HG03558 (cell line): ENCODE measurements around the gene PTGFRN.
"Not testable (repeated sequence)": the region's sequence is repeated elsewhere in the genome, so short reads cannot be mapped to it uniquely, and the experiment has no call there.

Source experiments
- ATAC-seq: cut with Tn5 transposase; IDR thresholded peaks from one replicate; pipeline ENCODE4 v1.9.1; 2021; ENCODE audit warnings: moderate number of reproducible peaks; ENCODE audit not compliant: unreplicated experiment; ENCODE audit errors: extremely low read depth

Gene PTGFRN

DNA sequence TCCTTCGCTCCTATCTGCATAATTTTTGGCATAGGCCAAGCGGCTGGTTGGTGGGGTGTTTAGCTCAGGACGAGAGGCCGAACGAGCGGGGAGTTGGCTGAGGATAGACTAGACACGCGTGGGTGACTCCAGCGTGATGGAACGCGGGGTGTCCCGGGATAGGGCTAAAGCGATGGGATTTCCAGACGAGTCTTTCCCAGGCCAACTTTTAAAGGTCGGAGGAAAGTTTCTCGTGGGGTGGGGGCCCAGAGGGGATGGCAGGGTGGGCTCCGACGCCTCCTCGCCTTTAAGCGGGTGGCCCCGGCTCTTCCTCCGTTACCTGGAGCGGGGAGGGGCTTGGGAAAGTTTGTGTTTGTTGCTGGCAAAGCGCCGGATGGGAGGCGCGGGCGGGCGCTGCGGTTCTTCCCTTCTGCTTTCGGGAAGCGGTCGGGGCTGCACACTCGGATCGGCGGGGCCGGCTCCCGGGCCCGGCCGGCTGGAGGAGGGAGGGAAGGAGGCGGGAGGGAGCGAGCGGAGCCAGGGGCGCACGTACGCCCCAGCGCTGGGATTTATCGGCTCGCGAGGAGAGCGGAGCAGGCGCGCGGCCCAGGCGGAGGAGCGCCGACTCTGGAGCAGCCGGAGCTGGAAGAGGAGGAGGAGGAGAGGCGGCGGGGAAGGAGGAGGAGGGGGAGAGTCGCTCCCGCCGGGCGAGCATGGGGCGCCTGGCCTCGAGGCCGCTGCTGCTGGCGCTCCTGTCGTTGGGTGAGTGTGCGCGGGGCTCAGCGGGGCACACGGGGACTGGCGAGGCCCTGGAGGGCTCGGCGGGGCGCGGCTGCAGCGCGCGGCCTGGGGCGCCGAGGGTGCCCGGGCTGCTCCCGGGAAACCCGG, at the start of gene PTGFRN:
Gene PTGFRN (plus strand): TSS at position 405 of the 867 bp plus-strand sequence. CDS start 288 bp downstream, at position 693.
- ATAC-seq: no peak

DNA sequence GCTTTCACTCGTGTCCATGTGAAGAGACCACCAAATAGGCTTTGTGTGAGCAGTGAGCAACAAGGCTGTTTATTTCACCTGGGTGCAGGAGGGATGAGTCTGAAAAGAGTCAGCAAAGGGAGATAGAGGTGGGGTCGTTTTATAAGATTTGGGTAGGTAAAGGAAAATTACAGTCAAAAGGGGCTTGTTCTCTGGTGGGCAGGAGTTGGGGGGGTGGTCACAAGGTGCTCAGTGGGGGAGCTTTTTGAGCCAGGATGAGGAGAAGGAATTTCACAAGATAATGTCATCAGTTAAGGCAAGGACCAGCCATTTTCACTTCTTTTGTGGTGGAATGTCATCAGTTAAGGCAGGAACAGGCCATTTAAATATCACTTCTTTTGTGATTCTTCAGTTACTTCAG, 49.5 kb upstream of the PTGFRN start:
- ATAC-seq: not testable (repeated sequence)

DNA sequence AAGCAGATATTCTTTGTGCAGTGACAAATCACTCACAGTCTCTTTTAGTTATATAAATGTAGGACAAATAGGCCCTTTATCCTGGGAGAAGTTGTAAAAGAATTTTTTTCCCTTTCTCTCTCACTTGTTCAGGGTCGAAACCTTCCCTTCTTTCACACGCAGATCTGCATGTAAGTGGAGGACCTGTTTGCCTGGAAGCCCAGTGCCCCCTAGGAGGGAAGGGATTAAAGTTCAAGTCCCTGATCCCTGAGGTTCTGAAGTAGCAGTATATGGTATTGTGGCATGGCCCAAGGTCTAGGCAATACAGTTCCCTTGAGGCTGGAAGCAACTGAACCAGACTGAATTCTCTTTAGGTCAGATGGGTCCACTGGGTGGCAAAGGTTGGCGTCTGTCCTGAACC, 48.6 kb upstream of the PTGFRN start:
- ATAC-seq: no peak

DNA sequence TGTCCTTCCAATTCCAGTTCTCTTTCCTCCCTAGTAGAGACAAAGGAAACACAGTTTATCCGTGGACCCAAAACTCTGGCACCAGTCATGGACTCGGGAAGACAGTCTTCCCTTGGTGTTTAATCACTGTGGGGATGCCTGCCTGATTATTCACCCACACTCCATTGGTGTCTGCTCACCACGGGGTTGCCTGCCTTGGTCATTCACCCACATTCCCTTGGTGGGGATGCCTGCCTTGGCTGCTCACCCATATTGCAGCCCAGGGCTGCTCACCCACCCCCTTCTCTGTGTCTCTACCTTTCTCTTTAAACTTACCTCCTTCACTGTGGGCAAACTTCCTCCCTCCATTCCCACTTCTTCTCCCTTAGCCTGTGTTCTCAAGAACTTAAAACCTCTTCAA, 46.7 kb upstream of the PTGFRN start:
- ATAC-seq: not testable (repeated sequence)

DNA sequence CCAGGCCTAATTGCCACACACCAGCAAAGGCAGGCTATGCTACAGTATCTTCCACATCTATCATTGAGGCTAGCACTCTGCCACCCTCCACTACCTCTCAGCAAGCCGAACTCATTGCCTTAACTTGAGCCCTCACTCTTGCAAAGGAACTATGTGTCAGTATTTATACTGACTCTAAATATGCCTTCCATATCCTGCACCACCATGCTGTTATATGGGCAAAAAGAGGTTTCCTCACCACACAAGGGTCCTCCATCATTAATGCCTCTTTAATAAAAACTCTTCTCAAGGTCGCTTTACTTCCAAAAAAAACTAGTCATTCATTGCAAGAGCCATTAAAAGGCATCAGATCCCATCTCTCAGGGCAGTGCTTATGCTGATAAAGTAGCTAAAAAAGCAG, 43.2 kb upstream of the PTGFRN start:
- ATAC-seq: not testable (repeated sequence)

DNA sequence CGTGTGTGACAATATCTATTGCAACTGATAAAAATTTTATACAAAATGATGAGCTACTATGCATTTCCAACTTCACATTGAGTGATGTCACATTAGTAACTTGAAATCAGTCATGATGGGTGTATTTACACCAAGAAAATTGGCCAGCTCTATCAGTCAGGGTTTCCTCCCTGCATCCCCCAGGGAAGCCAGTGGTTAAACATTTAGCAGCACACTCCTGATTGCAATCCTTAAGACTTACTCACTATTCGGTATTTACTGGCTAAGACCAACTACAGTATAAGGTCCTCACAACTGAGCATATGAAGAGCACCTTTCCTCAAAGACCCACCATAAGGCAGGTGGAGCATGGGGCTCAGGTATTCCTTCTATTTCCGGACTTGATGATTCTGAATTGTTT, 41.3 kb upstream of the PTGFRN start:
- no peak for ATAC-seq

DNA sequence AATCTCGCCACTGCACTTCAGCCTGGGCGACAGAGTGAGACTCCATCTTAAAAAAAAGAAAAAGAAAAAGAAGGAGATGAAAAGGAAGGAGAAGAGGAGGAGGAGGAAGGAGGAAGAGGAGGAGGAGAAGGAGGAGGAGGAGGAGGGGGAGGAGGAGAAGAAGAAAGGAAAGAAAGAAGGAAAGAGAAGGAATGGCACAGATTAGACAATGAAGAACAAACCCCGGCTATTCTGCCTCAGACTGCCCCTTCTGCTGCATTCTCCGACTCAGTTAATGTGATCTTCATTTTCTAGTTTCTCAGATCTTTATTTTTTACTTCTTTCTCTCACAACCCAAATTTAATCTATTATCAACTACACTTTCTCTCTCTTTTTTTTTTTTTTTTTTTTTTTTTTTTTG, 40.1 kb upstream of the PTGFRN start:
- no peak for ATAC-seq

DNA sequence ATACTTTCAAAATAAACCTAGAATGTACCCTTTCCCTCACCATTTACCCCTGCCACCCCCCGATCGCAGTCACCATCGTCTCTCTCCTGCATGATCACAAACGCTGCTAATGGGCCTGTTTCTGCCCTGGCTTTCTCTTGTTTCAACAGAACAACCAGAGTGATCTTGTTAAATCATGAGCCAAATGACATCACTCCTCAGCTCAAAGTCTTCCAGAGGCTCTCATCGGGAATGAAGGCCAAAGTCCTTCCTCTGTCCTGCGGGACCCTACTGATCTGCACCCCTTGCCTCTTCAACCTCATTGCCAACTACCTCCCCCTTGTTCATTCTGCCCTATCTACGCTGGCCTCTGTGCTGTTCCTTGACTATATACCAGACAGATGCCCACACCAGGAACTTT, 39.4 kb upstream of the PTGFRN start:
- no peak for ATAC-seq

DNA sequence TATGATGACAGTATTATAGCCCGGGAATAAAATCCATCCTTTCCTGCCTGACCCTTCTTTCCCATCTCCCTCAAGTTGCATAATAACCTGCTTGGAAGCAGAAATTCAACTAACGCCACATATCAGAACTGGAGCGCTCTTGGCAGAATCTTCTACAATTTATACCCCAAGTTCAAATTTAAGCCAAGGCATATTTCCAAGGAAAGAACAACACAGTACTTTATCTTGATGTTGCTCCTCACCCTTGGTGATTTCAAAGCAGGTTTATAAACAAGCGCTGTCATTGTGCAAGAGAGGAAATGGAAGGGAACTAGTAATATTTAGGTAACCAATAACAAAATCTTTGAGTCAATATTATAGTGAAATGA, 38.0 kb upstream of the PTGFRN start:
- ATAC-seq: no peak

DNA sequence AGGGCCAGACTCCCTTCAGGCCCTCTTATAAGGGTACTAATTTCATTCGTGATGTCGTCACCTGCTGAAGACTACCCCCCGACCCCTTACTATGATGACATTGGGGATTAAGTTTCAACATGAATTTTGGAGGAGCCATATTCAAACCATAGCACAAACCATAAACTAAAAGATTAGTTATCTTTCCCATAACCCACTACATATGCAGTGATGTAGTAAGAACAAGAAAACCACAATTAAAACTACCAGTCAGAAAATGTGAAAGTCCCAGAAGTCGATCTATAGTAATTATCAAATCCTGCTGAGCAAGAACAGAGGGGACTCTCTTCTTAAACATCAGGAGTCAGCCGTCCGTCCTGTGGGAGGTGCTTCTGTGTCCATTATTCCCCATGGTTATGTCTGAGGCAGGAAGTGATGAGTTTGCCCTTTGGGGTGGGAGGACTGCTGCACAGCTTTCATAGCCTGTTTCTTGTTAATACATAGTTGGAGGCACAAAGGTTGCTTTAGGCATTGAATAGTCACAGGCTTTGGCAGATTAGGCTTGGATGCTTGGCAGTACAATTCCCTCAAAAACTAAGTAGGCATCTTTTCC, 35.9 kb upstream of the PTGFRN start:
- ATAC-seq: no peak

DNA sequence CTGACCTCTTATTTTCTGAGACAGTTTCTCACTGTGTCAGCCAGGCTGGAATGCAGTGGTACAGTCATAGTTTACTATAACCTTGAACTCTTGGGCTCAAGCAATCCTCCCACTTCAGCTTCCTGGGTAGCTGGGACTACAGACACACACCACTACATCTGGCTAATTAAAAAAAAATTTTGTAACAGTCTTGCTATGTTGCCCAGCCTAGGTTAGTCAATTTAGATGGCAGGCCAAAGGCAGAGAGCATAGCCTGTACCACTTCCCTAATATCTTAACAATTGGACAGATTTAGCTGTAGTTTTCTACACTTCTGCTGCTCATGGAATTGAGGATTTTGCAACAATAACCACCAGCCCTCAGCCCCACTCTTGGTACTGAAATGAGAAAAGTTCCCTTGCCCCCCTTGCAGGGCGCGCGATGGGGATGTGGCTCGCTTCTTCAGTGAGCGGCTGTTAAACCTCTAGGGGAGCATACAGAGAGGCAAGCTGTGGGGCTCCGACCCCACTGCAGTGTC, 34.9 kb upstream of the PTGFRN start:
- no peak for ATAC-seq

DNA sequence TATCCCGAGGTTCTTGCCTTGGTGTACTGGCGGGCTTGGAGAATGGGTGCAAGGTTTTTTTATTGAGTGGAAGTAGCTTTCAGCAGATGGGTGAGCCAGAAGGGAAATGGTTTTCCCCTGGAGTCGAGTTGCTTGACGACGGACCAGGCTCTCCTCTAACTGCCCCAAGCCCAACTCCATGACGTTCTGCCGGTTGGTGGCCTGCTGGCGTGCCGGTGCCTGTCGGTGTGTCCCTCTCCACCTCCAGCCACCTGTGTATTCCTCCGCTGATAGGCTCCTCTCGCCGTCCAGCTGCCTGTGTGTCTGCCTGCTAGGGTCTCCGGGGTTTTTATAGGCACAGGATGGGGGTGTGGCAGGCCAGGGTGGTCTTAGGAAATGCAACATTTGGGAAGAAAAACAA, 34.3 kb upstream of the PTGFRN start:
- no peak for ATAC-seq

DNA sequence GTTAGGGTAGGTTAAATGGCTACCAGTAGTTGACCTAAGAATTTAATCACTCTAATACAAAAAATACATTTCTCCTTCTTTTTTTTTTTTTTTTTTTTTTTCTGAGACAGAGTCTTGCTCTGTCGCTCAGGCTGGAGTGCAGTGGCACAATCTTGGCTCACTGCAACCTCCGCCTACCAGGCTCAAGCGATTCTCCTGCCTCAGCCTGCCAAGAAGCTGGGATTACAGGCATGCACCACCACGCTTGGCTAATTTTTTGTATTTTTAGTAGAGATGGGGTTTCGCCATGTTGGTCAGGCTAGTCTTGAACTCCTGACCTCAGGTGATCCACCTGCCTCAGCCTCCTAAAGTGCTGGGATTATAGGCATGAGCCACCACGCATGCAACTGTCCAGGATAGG, 33.8 kb upstream of the PTGFRN start:
- not testable (repeated sequence) for ATAC-seq

DNA sequence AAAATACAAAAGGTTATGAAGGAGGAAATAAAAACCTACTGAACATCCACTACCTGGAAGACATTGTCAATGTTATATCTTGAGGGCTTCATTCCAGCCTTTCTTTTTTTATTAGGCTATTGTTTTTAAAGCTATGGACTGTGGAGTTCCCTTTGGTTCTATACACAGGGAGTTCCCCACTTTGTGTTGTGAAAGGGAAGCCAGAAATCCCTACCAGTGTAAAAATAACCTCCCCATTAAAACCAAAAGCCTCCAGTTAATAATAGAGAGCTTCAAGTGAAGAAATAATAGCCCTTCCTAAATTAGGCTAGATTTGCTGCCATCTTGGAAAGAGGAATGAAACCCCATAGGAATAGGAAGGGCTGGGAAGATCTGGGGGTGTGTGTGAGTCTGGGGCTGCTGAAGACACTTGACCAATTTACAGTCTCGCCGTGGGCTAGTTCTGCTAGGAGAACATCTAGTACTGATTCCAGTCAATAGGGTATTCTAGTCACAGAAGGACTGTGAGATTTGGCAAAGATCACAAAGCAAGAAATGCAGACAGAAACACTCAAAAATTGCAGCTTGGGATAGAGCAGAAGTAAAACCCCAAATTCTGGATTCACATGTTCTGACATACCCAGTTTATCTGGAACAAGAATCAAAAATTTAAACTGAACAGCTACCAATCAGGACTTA, 32.4 kb upstream of the PTGFRN start:
- ATAC-seq: no peak

DNA sequence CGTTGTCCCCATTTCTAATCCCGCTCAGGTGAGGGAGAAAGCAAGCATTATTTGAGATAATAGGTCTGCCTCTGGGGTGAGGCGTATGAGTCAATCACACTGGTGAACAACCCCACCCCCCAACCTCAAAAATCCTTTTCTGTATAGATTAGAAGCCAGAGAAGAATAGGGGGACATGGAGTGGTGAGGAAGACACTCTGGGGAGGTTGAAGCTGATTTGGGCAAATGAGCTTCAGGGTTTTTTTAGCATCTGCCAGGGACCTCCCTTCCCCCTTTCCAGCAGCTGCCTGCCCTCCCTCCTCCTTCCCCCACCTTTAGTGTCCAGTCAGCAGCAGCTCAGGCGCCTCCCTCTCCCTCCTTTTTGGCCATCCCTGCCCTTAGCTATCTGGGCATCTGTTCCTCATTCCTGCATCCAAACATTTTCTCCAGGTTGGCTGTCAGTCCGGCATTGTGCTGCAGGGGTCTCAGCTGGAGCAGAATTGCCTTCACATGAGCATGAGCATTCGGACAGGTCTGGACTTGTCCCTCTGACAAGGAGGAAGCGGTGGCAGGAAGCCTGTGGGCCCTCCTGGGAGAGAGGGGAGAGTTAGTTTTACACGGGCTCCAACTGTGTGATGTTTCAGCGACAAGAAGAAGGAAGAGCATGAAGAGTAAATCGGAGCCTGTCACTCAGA, 30.8 kb upstream of the PTGFRN start:
- no peak for ATAC-seq

DNA sequence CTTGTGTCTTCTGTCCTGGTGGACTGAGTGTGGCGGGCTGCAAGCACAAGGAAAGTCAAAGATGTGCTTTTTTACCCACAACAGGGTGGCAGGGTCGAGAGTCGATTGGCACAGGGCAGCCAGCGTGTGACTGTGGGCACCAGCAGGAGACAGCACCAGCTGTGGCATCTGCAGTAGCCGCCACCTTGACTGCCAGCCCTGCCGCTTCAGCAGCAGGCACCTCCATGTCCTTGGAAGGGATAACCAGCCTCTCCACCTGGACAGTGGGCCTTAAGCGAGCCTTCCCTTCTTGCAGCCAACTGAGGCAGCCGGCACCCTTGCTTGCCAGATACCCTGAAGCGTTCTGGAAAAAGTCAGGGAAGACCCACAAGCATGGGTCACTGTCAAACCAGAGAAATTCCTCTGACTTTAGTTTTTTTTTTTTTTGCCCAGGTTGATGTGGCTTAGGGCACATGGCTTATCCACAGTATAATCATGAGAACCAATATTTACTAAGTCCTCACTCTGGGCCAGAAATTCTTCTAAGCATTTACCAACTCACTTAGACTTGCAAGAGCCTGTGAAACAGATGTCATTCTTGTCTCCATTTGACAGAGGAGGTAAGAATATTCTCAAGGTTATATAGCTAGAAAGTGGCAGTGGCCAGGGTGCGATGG, 30.1 kb upstream of the PTGFRN start:
- ATAC-seq: no peak

DNA sequence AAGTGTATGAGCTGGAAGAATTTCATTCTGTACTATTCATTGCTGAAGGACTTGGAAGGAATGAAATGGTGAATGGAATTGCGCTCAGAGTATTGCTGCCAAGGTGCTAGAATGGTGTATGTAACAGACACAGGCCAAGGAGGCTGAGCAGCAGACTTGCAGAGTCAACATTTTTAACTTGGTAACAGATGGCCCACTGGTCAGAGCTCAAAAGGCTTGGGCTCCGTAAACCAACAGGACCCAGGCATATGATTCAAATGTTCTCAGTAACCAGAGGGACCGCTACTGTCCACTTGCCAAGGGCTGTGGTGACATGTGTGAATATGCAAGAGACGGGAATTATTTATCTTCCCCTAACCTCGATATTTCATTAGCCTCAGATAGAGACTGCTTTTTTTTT, 28.8 kb upstream of the PTGFRN start:
- no peak for ATAC-seq

DNA sequence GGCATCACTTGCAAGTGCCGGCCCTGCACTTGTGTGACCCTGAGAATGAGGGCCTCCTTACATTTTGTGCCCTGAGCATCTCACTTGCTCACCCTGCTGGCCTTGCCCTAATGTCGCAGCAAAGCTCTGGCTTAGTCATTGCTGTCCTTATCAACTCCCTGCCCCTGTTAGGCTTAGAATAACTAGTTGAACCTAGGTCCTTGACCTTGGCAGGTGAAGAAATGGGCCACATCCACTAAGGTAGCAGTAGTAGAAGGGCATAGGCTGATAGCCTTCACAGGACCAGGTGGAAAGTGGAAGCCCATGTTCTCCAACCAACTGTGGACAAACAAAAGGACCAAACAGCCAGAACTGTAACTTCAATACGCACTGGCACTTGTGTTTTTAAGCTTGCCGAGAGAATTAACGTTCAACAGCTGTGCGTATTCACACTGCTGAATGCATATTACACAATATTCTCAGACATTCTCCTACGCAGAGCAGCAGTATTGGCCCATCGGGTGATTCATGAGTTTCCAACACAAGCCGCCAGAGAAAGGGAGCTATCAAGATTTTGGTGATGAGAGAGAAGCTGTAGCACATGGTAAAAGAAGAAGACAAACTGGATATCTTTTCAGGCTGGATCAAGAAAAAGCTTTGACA, 27.7 kb upstream of the PTGFRN start:
- no peak for ATAC-seq

DNA sequence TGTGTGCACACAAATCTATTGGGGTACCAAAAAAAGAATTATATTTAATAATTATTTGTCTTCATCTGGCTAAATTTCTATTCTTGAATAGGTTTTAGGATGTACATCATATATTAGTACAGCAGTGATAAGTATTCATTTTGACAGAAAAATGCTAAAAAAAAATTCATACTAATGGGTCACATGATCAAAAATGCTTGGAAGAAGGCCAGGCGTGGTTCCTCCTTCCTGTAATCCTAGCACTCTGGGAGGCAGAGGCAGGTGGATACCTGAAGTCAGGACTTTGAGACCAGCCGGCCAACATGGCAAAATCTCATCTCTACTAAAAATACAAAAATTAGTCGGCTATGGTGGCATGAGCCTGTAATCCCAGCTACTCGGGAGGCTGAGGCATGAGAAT, 26.9 kb upstream of the PTGFRN start:
- ATAC-seq: no peak
